Breast epithelium (tissue), 4 donors: ENCODE data around the gene SFT2D3. TPM values are rescaled to one million over a fixed set of nuclear protein-coding genes. Genes with fewer than 3 reads are reported as not detected.

Experiments used
- DNase-seq, 2 donors: peaks; one replicate each; pipeline ENCODE4 v3.0.0-alpha.2; 2019; ENCODE audit warnings: low spot score in 2 of 2
- H3K27ac ChIP-seq, 2 donors: fragments of 200-600 bp; sonication (generic) in 1 of 2; one replicate each; pipeline ENCODE4 v1.5.1; 2016 to 2019; ENCODE audit warnings: mild to moderate bottlenecking in 1 of 2
- H3K27me3 ChIP-seq, 2 donors: fragments of 200-600 bp; sonication (generic) in 1 of 2; one replicate each; pipeline versions ENCODE4 v1.5.1 to v1.6.0; 2017 to 2019; ENCODE audit warnings: control low read depth in 1 of 2, mild to moderate bottlenecking in 1 of 2
- H3K36me3 ChIP-seq: fragments of 200-600 bp; one replicate; pipeline ENCODE4 v1.5.1; 2019
- H3K4me1 ChIP-seq, 2 donors: fragments of 200-600 bp; sonication (generic); one replicate each; pipeline ENCODE4 v1.5.1; 2016 to 2019; ENCODE audit warnings: control low read depth in 1 of 2
- H3K4me3 ChIP-seq, 3 donors: fragments of 200-600 bp; sonication (generic); 1 replicate in 2 of 3; 2 replicates in 1 of 3; pipeline ENCODE4 v1.5.1; 2016 to 2019; ENCODE audit warnings: mild to moderate bottlenecking in 3 of 3, moderate library complexity in 2 of 3
- H3K9me3 ChIP-seq, 2 donors: fragments of 200-600 bp; sonication (generic) in 1 of 2; one replicate each; pipeline ENCODE4 v1.5.1; 2016 to 2019; ENCODE audit warnings: control low read depth in 1 of 2
- POLR2A ChIP-seq: fragments of 450-650 bp; IDR thresholded peaks from one replicate; pipeline ENCODE4 v1.6.1; 2016; ENCODE audit warnings: antibody characterized with exemption, mild to moderate bottlenecking, moderate library complexity
- POLR2AphosphoS5 ChIP-seq, 3 donors: sonication (generic); formaldehyde crosslinking; IDR thresholded peaks; one replicate each; pipeline ENCODE4 v1.6.1; 2017; ENCODE audit warnings: antibody characterized with exemption in 3 of 3
- intact Hi-C: fragments of 100-400 bp; cut with DNase I; formaldehyde crosslinking; loops from one replicate; pipeline ENCODE4 v1.15.1; 2023; ENCODE audit warnings: low total_unique reads
- total RNA-seq, 3 donors: library from RNA; depleted of rRNA; stranded (reverse); fragments of >200 nt; gene quantifications; one replicate each; pipeline ENCODE4 v1.1.0, GENCODE V29; 2016
- TF ChIP-seq, protein P1 (sequence below), 3 donors: fragments of 450-650 bp; IDR thresholded peaks; one replicate each; pipeline ENCODE4 v1.5.1; 2016 to 2017; ENCODE audit warnings: antibody characterized with exemption in 3 of 3, mild to moderate bottlenecking in 3 of 3, moderate library complexity in 3 of 3

Gene SFT2D3
- total RNA-seq, 3 donors from 2014 or later, result 9.8 to 12.3 (median 10.9) TPM

DNA sequence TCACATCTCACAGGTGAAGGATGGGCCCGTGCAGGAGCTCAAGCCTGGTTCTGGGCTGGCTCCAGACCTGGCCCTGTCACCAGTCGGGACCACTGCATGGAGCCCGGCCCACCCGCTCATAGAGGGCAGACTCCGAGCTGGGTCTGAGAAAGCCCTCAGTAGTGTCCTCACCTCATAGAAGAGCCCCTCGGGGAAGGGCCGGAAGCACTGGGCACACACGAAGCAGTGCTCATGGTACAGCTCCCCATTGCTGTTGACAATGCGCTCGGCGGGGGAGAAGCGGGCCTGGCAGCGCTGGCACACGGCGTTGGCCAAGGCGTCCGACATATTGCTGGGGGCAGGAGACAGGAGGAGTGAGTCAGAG, 44.1 kb upstream of the SFT2D3 start:
- TF ChIP-seq, protein P1, sequence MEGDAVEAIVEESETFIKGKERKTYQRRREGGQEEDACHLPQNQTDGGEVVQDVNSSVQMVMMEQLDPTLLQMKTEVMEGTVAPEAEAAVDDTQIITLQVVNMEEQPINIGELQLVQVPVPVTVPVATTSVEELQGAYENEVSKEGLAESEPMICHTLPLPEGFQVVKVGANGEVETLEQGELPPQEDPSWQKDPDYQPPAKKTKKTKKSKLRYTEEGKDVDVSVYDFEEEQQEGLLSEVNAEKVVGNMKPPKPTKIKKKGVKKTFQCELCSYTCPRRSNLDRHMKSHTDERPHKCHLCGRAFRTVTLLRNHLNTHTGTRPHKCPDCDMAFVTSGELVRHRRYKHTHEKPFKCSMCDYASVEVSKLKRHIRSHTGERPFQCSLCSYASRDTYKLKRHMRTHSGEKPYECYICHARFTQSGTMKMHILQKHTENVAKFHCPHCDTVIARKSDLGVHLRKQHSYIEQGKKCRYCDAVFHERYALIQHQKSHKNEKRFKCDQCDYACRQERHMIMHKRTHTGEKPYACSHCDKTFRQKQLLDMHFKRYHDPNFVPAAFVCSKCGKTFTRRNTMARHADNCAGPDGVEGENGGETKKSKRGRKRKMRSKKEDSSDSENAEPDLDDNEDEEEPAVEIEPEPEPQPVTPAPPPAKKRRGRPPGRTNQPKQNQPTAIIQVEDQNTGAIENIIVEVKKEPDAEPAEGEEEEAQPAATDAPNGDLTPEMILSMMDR (IDR thresholded peaks at IDR 0.05), result no peak
- TF ChIP-seq POLR2AphosphoS5 (IDR thresholded peaks at IDR 0.05) (no peak), POLR2A (no peak)

GRCh38 chr2:127658146-127658545, 43.2 kb upstream of the SFT2D3 start:
- Histone ChIP-seq H3K9me3 (no peaks in the 10 kb centered on the region), H3K27ac (peak overlapping the region in 1 of 2 donors; percentile 75), H3K4me3 (no peak overlapping the region), H3K4me1 (peaks cover 0 to 4% of the 10 kb centered on the region in 2 donors), H3K27me3 (no peaks in the 10 kb centered on the region), H3K36me3 (no peaks in the 10 kb centered on the region)
- TF ChIP-seq, protein P1 (IDR thresholded peaks at IDR 0.05), result no peak
- TF ChIP-seq POLR2A, result no peak
- no peak for TF ChIP-seq POLR2AphosphoS5 (IDR thresholded peaks at IDR 0.05)
- intact Hi-C loops, result no loop called here
- DNase-seq, result no peak

More for the DNA sequence above, 44.1 kb upstream of the SFT2D3 start:
- Histone ChIP-seq H3K4me1 (peaks cover 0 to 3% of the 10 kb centered on the region in 2 donors), H3K36me3 (no peaks in the 10 kb centered on the region), H3K27ac (peak overlapping the region in 1 of 2 donors; percentile 52), H3K4me3 (no peak overlapping the region), H3K27me3 (no peaks in the 10 kb centered on the region), H3K9me3 (no peaks in the 10 kb centered on the region)
- intact Hi-C loops, result no loop called here
- no peak for DNase-seq

DNA sequence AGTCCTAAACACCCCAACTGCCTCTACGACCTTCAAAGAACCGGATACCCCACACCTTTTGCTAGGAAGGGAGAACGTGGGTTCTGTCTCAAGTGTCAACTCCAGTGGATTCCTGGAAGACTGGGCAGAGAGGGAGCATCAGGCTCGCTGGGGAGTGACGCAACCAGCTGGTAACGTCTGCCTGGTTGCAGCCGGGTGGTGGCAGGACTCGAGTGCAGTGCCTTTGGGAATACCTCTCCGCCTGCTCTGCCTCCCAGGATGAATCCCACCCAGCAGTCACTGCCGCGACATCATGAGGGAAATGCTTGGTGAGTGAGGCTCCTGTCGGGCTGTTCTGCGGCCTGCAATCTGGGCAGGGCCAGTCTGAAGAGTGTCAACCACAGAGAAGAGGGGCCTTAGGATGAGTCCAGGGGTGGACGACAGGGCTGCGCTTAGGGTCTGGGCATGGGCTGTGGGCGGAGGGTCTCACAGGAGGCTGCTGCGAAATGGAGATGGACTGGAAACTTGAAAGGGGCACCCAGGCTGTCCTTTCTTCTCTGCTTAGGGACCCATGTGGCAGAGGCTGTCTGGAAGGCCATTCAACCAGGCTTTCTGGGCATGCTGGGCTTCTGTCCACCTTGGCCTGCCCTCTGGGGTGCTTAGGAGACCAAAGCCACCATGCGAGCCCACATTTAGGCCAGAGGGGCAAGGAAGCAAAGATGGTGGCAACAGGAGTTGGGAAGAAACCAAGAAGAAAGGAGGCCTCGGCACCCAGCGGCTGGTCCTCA, 42.5 kb upstream of the SFT2D3 start:
- H3K27me3 ChIP-seq, result no peaks in the 10 kb centered on the region
- intact Hi-C loops, result no loop called here
- no peaks in the 10 kb centered on the region for H3K36me3 ChIP-seq
- H3K27ac ChIP-seq, result peak overlapping the region; percentile 45 to 75
- H3K4me1 ChIP-seq, result peaks cover 0 to 6% of the 10 kb centered on the region in 2 donors
- no peaks in the 10 kb centered on the region for H3K9me3 ChIP-seq
- H3K4me3 ChIP-seq, result no peak overlapping the region
- TF ChIP-seq, protein P1 (IDR thresholded peaks at IDR 0.05), result no peak
- no peak for TF ChIP-seq POLR2A
- no peak for TF ChIP-seq POLR2AphosphoS5 (IDR thresholded peaks at IDR 0.05)
- no peak for DNase-seq

DNA sequence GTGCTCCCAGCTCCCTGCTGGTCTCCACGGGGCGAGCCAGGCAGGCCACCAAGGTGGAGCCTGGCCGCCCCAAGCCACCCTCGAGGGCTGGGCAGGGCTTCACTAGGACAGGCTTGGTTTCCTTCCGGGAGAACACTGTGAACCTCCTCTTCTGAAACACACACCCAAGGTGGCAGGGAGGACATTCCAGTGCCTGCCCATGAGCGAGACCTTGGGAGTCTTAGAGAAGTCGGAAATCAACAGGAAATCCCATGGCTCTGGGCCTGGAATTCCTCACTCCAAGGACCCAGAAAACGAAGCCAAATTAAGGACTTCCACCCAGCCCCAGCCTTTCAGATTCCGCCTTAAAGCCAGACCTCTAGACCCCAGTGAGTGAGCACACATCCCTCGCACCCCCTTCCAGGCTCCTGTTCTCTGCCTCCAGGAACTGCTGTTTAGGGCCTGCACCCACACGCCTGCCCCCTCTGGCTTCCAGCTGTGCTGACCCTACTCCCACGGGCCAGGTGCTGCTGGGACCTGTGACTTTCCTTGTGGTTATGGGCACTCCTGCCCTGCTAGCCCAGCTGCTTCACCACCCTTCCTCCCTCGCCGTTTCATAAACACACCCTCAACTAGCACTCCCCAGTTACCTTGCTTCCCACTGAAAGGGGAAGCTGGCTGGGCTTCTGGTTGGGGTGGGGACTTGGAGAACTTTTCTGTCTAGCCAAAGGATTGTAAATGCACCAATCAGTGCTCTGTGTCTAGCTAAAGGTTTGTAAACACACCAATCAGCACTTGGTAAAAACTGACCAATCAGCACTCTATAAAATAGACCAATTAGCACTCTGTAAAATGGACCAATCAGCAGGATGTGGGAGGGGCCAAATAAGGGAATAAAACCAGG, 41.6 kb upstream of the SFT2D3 start:
- Histone ChIP-seq H3K4me1 (peaks cover 0 to 6% of the 10 kb centered on the region in 2 donors), H3K9me3 (no peaks in the 10 kb centered on the region), H3K27ac (peak overlapping the region; percentile 45 to 75), H3K27me3 (no peaks in the 10 kb centered on the region), H3K36me3 (no peaks in the 10 kb centered on the region), H3K4me3 (no peak overlapping the region)
- intact Hi-C loops, result no loop called here
- TF ChIP-seq POLR2AphosphoS5 (IDR thresholded peaks at IDR 0.05), result peak in 1 of 3 donors; percentile 40
- TF ChIP-seq, protein P1 (IDR thresholded peaks at IDR 0.05), result no peak
- no peak for DNase-seq

DNA sequence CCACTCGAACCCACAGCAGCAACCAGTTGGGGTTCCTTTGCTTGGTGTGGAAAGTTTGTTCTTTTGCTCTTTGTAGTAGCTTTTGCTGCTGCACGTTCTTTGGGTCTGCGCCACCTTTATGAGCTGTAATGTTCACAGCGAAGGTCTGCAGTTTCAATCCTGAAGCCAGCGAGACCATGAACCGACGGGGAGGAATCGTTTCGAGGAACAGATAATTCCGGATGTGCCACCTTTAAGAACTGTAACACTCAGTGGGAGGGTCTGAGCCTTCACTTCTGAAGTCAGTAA, 41.1 kb upstream of the SFT2D3 start:
- TF ChIP-seq POLR2AphosphoS5 (IDR thresholded peaks at IDR 0.05), result no peak
- TF ChIP-seq, protein P1 (IDR thresholded peaks at IDR 0.05), result no peak
- TF ChIP-seq POLR2A, result no peak
- DNase-seq, result no peak
- no peaks in the 10 kb centered on the region for H3K9me3 ChIP-seq
- H3K27ac ChIP-seq, result peak overlapping the region in 1 of 2 donors; percentile 75
- H3K4me3 ChIP-seq, result no peak overlapping the region
- H3K4me1 ChIP-seq, result peaks cover 0 to 6% of the 10 kb centered on the region in 2 donors
- no peaks in the 10 kb centered on the region for H3K36me3 ChIP-seq
- no peaks in the 10 kb centered on the region for H3K27me3 ChIP-seq
- intact Hi-C loops, result no loop called here
